ENCODE data around the gene PEX11B.

DNA sequence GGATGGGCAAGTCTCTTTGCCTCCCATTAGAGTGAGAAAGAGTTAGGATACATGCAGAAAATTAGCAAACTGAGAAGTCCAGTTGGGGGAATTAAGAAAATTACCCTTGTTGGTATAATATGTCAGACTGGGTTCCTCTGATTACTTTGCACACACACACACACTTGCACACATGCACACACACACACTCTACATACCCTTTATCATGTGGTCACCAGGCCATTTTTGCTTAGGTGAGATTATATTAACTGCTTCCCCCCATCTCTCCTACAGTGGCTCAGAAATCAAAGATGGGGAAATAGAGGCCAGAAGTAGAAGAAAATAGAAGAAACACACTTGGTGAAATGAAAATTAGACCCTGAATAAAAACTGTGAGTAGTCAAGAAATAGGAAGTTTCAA is 40.2 kb upstream of the PEX11B start:
- TF ChIP-seq CTCF (conservative IDR thresholded peaks at IDR 0.05; ENCODE audit: low read depth, low read length): no peak
- no peak for TF ChIP-seq POLR2A (IDR thresholded peaks at IDR 0.05; ENCODE audit: low read depth, low read length)

All from IMR-90 (cell line).